ENCODE data around the gene TMEM191C.
"Not testable (repeated sequence)": the region's sequence is repeated elsewhere in the genome, so short reads cannot be mapped to it uniquely, and the experiment has no call there.

Gene TMEM191C

GRCh38 chr22:21447694-21448402 lies 19.3 kb upstream of the TMEM191C start:
- Histone ChIP-seq H3K27ac (no peak overlapping the region), H3K9ac (ENCODE audit: insufficient read length) (no peak overlapping the region), H3K9me3 (ENCODE audit: low read depth, low read length) (no peaks in the 10 kb centered on the region), H3K4me3 (no peak overlapping the region), H3K36me3 (ENCODE audit: insufficient read depth, low read length) (peaks cover 7% of the 10 kb centered on the region; the same call in 1 of the 2 replicates)
- TF ChIP-seq FOXP2 (optimal IDR thresholded peaks at IDR 0.05; ENCODE audit: control extremely low read depth, extremely low read length, insufficient read depth) (no peak), POLR2AphosphoS5 (IDR thresholded peaks at IDR 0.05; ENCODE audit: borderline replicate concordance, low read depth, low read length) (no peak), EZH2 (IDR thresholded peaks at IDR 0.05) (no peak)
- no peak for DNase-seq (ENCODE audit: low read depth, low spot score)

GRCh38 chr22:21448627-21449416 lies 18.4 kb upstream of the TMEM191C start:
- H3K9ac ChIP-seq (ENCODE audit: insufficient read length): no peak overlapping the region
- H3K27ac ChIP-seq: no peak overlapping the region
- no peak overlapping the region for H3K4me3 ChIP-seq
- DNase-seq (ENCODE audit: low read depth, low spot score): no peak
- H3K9me3 ChIP-seq (ENCODE audit: low read depth, low read length): no peaks in the 10 kb centered on the region
- TF ChIP-seq FOXP2 (optimal IDR thresholded peaks at IDR 0.05; ENCODE audit: control extremely low read depth, extremely low read length, insufficient read depth) (no peak), POLR2AphosphoS5 (IDR thresholded peaks at IDR 0.05; ENCODE audit: borderline replicate concordance, low read depth, low read length) (no peak)
- peaks cover 7% of the 10 kb centered on the region; the same call in 1 of the 2 replicates for H3K36me3 ChIP-seq (ENCODE audit: insufficient read depth, low read length)

GRCh38 chr22:21449531-21450319 lies 17.5 kb upstream of the TMEM191C start:
- Histone ChIP-seq H3K4me3 (no peak overlapping the region), H3K9me3 (ENCODE audit: low read depth, low read length) (no peaks in the 10 kb centered on the region), H3K9ac (ENCODE audit: insufficient read length) (no peak overlapping the region), H3K36me3 (ENCODE audit: insufficient read depth, low read length) (peaks cover 7% of the 10 kb centered on the region; the same call in 1 of the 2 replicates), H3K27ac (no peak overlapping the region)
- no peak for DNase-seq (ENCODE audit: low read depth, low spot score)
- no peak for TF ChIP-seq EZH2 (IDR thresholded peaks at IDR 0.05)
- no peak for TF ChIP-seq POLR2AphosphoS5 (IDR thresholded peaks at IDR 0.05; ENCODE audit: borderline replicate concordance, low read depth, low read length)
- no peak for TF ChIP-seq FOXP2 (optimal IDR thresholded peaks at IDR 0.05; ENCODE audit: control extremely low read depth, extremely low read length, insufficient read depth)

GRCh38 chr22:21450320-21450831 lies 16.8 kb upstream of the TMEM191C start:
- Histone ChIP-seq H3K9me3 (ENCODE audit: low read depth, low read length) (no peaks in the 10 kb centered on the region), H3K27ac (no peak overlapping the region), H3K4me3 (no peak overlapping the region), H3K9ac (ENCODE audit: insufficient read length) (no peak overlapping the region), H3K36me3 (ENCODE audit: insufficient read depth, low read length) (peaks cover 5% of the 10 kb centered on the region; the same call in 1 of the 2 replicates)
- no peak for TF ChIP-seq FOXP2 (optimal IDR thresholded peaks at IDR 0.05; ENCODE audit: control extremely low read depth, extremely low read length, insufficient read depth)
- no peak for TF ChIP-seq POLR2AphosphoS5 (IDR thresholded peaks at IDR 0.05; ENCODE audit: borderline replicate concordance, low read depth, low read length)
- TF ChIP-seq EZH2 (IDR thresholded peaks at IDR 0.05): no peak
- DNase-seq (ENCODE audit: low read depth, low spot score): no peak

- Histone ChIP-seq H3K27ac (no peak overlapping the region), H3K9me3 (ENCODE audit: low read depth, low read length) (no peaks in the 10 kb centered on the region), H3K9ac (ENCODE audit: insufficient read length) (no peak overlapping the region), H3K36me3 (ENCODE audit: insufficient read depth, low read length) (peaks cover 5% of the 10 kb centered on the region; the same call in 1 of the 2 replicates), H3K4me3 (no peak overlapping the region)
- TF ChIP-seq POLR2AphosphoS5 (IDR thresholded peaks at IDR 0.05; ENCODE audit: borderline replicate concordance, low read depth, low read length) (no peak), EZH2 (IDR thresholded peaks at IDR 0.05) (no peak), FOXP2 (optimal IDR thresholded peaks at IDR 0.05; ENCODE audit: control extremely low read depth, extremely low read length, insufficient read depth) (no peak)
- DNase-seq (ENCODE audit: low read depth, low spot score): no peak
Observed at GRCh38 chr22:21450858-21451353, 16.3 kb upstream of the TMEM191C start.

GRCh38 chr22:21451545-21452520 lies 15.4 kb upstream of the TMEM191C start:
- no peak for DNase-seq (ENCODE audit: low read depth, low spot score)
- no peak overlapping the region for H3K27ac ChIP-seq
- no peak for TF ChIP-seq EZH2 (IDR thresholded peaks at IDR 0.05)
- no peaks in the 10 kb centered on the region for H3K9me3 ChIP-seq (ENCODE audit: low read depth, low read length)
- H3K9ac ChIP-seq (ENCODE audit: insufficient read length): no peak overlapping the region
- H3K4me3 ChIP-seq: no peak overlapping the region
- H3K36me3 ChIP-seq (ENCODE audit: insufficient read depth, low read length): no peaks in the 10 kb centered on the region; the same call in 1 of the 2 replicates

- not testable (repeated sequence) for H3K36me3 ChIP-seq (ENCODE audit: insufficient read depth, low read length); H3K9ac ChIP-seq (ENCODE audit: insufficient read length); H3K27ac ChIP-seq; DNase-seq (ENCODE audit: low read depth, low spot score); H3K9me3 ChIP-seq (ENCODE audit: low read depth, low read length); H3K4me3 ChIP-seq
Observed at GRCh38 chr22:21452666-21453065, 14.5 kb upstream of the TMEM191C start.

- H3K36me3 ChIP-seq (ENCODE audit: insufficient read depth, low read length); H3K4me3 ChIP-seq; H3K9me3 ChIP-seq (ENCODE audit: low read depth, low read length); DNase-seq (ENCODE audit: low read depth, low spot score); H3K27ac ChIP-seq; H3K9ac ChIP-seq (ENCODE audit: insufficient read length): not testable (repeated sequence)
Observed at GRCh38 chr22:21454998-21455333, 12.2 kb upstream of the TMEM191C start.
